ENCODE measurements around the gene FGFR2. TPM values are rescaled to one million over a fixed set of nuclear protein-coding genes. Genes with fewer than 3 reads are reported as not detected.

Gene FGFR2
- total and polyA plus RNA-seq, 2 donors (not counting 3 experiments of a cell fraction or from before 2014, with no cell fraction given), result 0.06 TPM; not detected in 1

- DNase-seq (ENCODE audit: low read depth, low spot score), result no peak
- H4K20me1 ChIP-seq (replicated peaks; ENCODE audit: control insufficient read depth, extremely low read depth, insufficient read depth, low read length), result no peaks in the 10 kb centered on the region
- H3K9me1 ChIP-seq (replicated peaks; ENCODE audit: control insufficient read depth, extremely low read depth, insufficient read depth, low read length), result no peaks in the 10 kb centered on the region
- ChIA-PET POLR2A (no interaction called here), CTCF (no interaction called here)
- no peak overlapping the region for H3K4me2 ChIP-seq (ENCODE audit: insufficient read depth, low read length)
- TF ChIP-seq GATA2 (IDR thresholded peaks at IDR 0.05; ENCODE audit: insufficient read depth, insufficient read length, low read depth, low read length) (no peak), POLR2AphosphoS5 (IDR thresholded peaks at IDR 0.05; ENCODE audit: insufficient read depth, low read depth, low read length) (no peak), EZH2 (IDR thresholded peaks at IDR 0.05; ENCODE audit: borderline replicate concordance, low read depth, low read length, severe bottlenecking) (no peak), FOS (IDR thresholded peaks at IDR 0.05; ENCODE audit: borderline replicate concordance, insufficient read depth, low read length) (no peak), MYC (IDR thresholded peaks at IDR 0.05; ENCODE audit: low read depth, low read length) (no peak), POLR2A (IDR thresholded peaks at IDR 0.05; ENCODE audit: low read depth, low read length) (no peak)
- TF ChIP-seq, protein P1, sequence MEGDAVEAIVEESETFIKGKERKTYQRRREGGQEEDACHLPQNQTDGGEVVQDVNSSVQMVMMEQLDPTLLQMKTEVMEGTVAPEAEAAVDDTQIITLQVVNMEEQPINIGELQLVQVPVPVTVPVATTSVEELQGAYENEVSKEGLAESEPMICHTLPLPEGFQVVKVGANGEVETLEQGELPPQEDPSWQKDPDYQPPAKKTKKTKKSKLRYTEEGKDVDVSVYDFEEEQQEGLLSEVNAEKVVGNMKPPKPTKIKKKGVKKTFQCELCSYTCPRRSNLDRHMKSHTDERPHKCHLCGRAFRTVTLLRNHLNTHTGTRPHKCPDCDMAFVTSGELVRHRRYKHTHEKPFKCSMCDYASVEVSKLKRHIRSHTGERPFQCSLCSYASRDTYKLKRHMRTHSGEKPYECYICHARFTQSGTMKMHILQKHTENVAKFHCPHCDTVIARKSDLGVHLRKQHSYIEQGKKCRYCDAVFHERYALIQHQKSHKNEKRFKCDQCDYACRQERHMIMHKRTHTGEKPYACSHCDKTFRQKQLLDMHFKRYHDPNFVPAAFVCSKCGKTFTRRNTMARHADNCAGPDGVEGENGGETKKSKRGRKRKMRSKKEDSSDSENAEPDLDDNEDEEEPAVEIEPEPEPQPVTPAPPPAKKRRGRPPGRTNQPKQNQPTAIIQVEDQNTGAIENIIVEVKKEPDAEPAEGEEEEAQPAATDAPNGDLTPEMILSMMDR (IDR thresholded peaks at IDR 0.05; ENCODE audit: extremely low read depth in 1 of 2, insufficient read depth in 1 of 2, low read depth in 1 of 2, low read length in 2 of 2), result no peak
- H3K4me1 ChIP-seq (ENCODE audit: control insufficient read depth, extremely low read depth, insufficient read depth, low read length), result no peaks in the 10 kb centered on the region
- H3K27ac ChIP-seq (ENCODE audit: insufficient read depth, low read depth, low read length), result no peak overlapping the region
- no peaks in the 10 kb centered on the region for H3K79me2 ChIP-seq (ENCODE audit: control insufficient read depth, insufficient read depth, low read length)
- BruUV-seq (replicated peaks), result no TSS peak
- FAIRE-seq, result no peak
- H2AFZ ChIP-seq (ENCODE audit: low read depth, low read length), result no peak overlapping the region
- H3K4me3 ChIP-seq (replicated peaks in 1 of 3; ENCODE audit: insufficient read depth in 1 of 3, low read depth in 1 of 3, low read length in 3 of 3), result no peak overlapping the region
- peaks cover 2% of the 10 kb centered on the region for H3K9me3 ChIP-seq (replicated peaks; ENCODE audit: control insufficient read depth, insufficient read depth, low read length)
- H3K27me3 ChIP-seq (ENCODE audit: control insufficient read depth in 2 of 2, insufficient read depth in 2 of 2, low read length in 2 of 2), result no peaks in the 10 kb centered on the region
- dilution Hi-C loops (cut with MboI; ENCODE audit: extremely low pct_ligation_motif_present, low sequenced_read_pairs) (no loop called here), intact Hi-C loops (cut with micrococcal nuclease) (no loop called here)
- no peaks in the 10 kb centered on the region for H3K36me3 ChIP-seq (ENCODE audit: control insufficient read depth in 2 of 2, extremely low read depth in 1 of 2, insufficient read depth in 2 of 2, low read length in 2 of 2)
- H3K9ac ChIP-seq (replicated peaks; ENCODE audit: extremely low read depth, insufficient read depth, low read length), result no peak overlapping the region
These were observed 72.0 kb downstream of the FGFR2 start for GRCh38 chr10:121526135-121526790.
